ENCODE data around the gene SLC25A28.

Gene SLC25A28

GRCh38 chr10:99619851-99620710, at the start of gene SLC25A28:
Gene SLC25A28, minus strand, starts transcription at chr10:99620439. Its CDS starts 104 bp downstream, at chr10:99620335.
- DNase-seq (ENCODE audit: low read depth in 3 of 3, low spot score in 1 of 3): peak; percentile 79 to 84 (median 80)

GRCh38 chr10:99667108-99667751, 47.0 kb upstream of the SLC25A28 start:
- DNase-seq (ENCODE audit: low read depth in 3 of 3, low spot score in 1 of 3): no peak

GRCh38 chr10:99665304-99665703, 45.1 kb upstream of the SLC25A28 start:
- no peak for DNase-seq (ENCODE audit: low read depth in 3 of 3, low spot score in 1 of 3)

GRCh38 chr10:99661377-99661763, 41.1 kb upstream of the SLC25A28 start:
- no peak for DNase-seq (ENCODE audit: low read depth in 3 of 3, low spot score in 1 of 3)

- DNase-seq (ENCODE audit: low read depth in 3 of 3, low spot score in 1 of 3): no peak
These were observed 40.6 kb upstream of the SLC25A28 start for GRCh38 chr10:99660662-99661376.

GRCh38 chr10:99659868-99660366, 39.7 kb upstream of the SLC25A28 start:
- DNase-seq (ENCODE audit: low read depth in 3 of 3, low spot score in 1 of 3): no peak

GRCh38 chr10:99659031-99659867, 39.0 kb upstream of the SLC25A28 start, which contains the start of gene ENTPD7:
Gene ENTPD7, plus strand, starts transcription at chr10:99659509. Its CDS starts 448 bp downstream, at chr10:99659957.
- peak; percentile 64 to 80 (median 78) for DNase-seq (ENCODE audit: low read depth in 3 of 3, low spot score in 1 of 3)

- DNase-seq (ENCODE audit: low read depth in 3 of 3, low spot score in 1 of 3): peak in 2 of 3 donors; percentile 4 to 21
These were observed 38.4 kb upstream of the SLC25A28 start for GRCh38 chr10:99658622-99659030.

- DNase-seq (ENCODE audit: low read depth in 3 of 3, low spot score in 1 of 3): no peak
These were observed 36.2 kb upstream of the SLC25A28 start for GRCh38 chr10:99656199-99657064.

- no peak for DNase-seq (ENCODE audit: low read depth in 3 of 3, low spot score in 1 of 3)
These were observed 34.3 kb upstream of the SLC25A28 start for GRCh38 chr10:99654390-99655175.

GRCh38 chr10:99652800-99653390, 32.7 kb upstream of the SLC25A28 start:
- DNase-seq (ENCODE audit: low read depth in 3 of 3, low spot score in 1 of 3): no peak

GRCh38 chr10:99648717-99649116, 28.5 kb upstream of the SLC25A28 start:
- no peak for DNase-seq (ENCODE audit: low read depth in 3 of 3, low spot score in 1 of 3)

GRCh38 chr10:99647601-99648151, 27.4 kb upstream of the SLC25A28 start:
- no peak for DNase-seq (ENCODE audit: low read depth in 3 of 3, low spot score in 1 of 3)

GRCh38 chr10:99633832-99634231, 13.6 kb upstream of the SLC25A28 start:
- DNase-seq (ENCODE audit: low read depth in 3 of 3, low spot score in 1 of 3): no peak

GRCh38 chr10:99631496-99631895, 11.3 kb upstream of the SLC25A28 start:
- no peak for DNase-seq (ENCODE audit: low read depth in 3 of 3, low spot score in 1 of 3)

- DNase-seq (ENCODE audit: low read depth in 3 of 3, low spot score in 1 of 3): no peak
These were observed 10.8 kb upstream of the SLC25A28 start for GRCh38 chr10:99630991-99631390.

- no peak for DNase-seq (ENCODE audit: low read depth in 3 of 3, low spot score in 1 of 3)
These were observed 10.2 kb upstream of the SLC25A28 start for GRCh38 chr10:99630433-99630832.

GRCh38 chr10:99629625-99629978, 9.4 kb upstream of the SLC25A28 start:
- DNase-seq (ENCODE audit: low read depth in 3 of 3, low spot score in 1 of 3): no peak
